SK-N-SH treated with all-trans-retinoic acid at 6 μM for 48 hours (cell line): Measurements from ENCODE around the gene YPEL3.

Experiments
- ATAC-seq: fragments of 200-7000 bp; cut with Tn5 transposase; 3 replicates; pipeline ENCODE4 v1.9.1; 2020; ENCODE audit warnings: mild to moderate bottlenecking, moderate library complexity
- CSDC2 ChIP-seq: fragments of 250-450 bp; sonication (Bioruptor Pico); IDR thresholded peaks from 2 replicates; pipeline ENCODE4 v1.5.0; 2020; ENCODE audit warnings: mild to moderate bottlenecking, moderate library complexity
- ESRRG ChIP-seq: fragments of 250-450 bp; sonication (Bioruptor Pico); IDR thresholded peaks from 2 replicates; pipeline ENCODE4 v1.6.1; 2021; ENCODE audit warnings: mild to moderate bottlenecking
- GLIS3 ChIP-seq: fragments of 250-450 bp; sonication (Bioruptor Pico); IDR thresholded peaks from 2 replicates; pipeline ENCODE4 v1.5.0; 2020; ENCODE audit warnings: mild to moderate bottlenecking, moderate library complexity
- ISL1 ChIP-seq: fragments of 250-450 bp; sonication (Bioruptor Pico); IDR thresholded peaks from 2 replicates; pipeline ENCODE4 v2.1.2; 2022; ENCODE audit warnings: mild to moderate bottlenecking, moderate library complexity
- RARB ChIP-seq: fragments of 250-450 bp; sonication (Bioruptor Pico); IDR thresholded peaks from 2 replicates; pipeline ENCODE4 v1.8.0; 2021; ENCODE audit warnings: mild to moderate bottlenecking, moderate library complexity
- SNAI2 ChIP-seq: fragments of 250-450 bp; sonication (Bioruptor Pico); IDR thresholded peaks from 2 replicates; pipeline ENCODE4 v1.5.0; 2020; ENCODE audit warnings: mild to moderate bottlenecking, moderate library complexity
- TOX ChIP-seq: fragments of 250-450 bp; sonication (Bioruptor Pico); IDR thresholded peaks from 2 replicates; pipeline ENCODE4 v1.8.0; 2021; ENCODE audit warnings: mild to moderate bottlenecking, moderate library complexity, borderline replicate concordance
- ZC3H10 ChIP-seq: fragments of 250-450 bp; sonication (Bioruptor Pico); IDR thresholded peaks from 2 replicates; pipeline ENCODE4 v1.5.1; 2021; ENCODE audit warnings: mild to moderate bottlenecking, moderate library complexity
- ZFP3 ChIP-seq: fragments of 250-450 bp; sonication (Bioruptor Pico); IDR thresholded peaks from 2 replicates; pipeline ENCODE4 v1.5.0; 2020; ENCODE audit warnings: mild to moderate bottlenecking, moderate library complexity
- ZFP30 ChIP-seq: fragments of 450-650 bp; formaldehyde crosslinking; IDR thresholded peaks from 2 replicates; pipeline ENCODE4 v1.5.0; 2022; ENCODE audit warnings: mild to moderate bottlenecking, moderate library complexity
- ZNF70 ChIP-seq: fragments of 450-650 bp; formaldehyde crosslinking; IDR thresholded peaks from 2 replicates; pipeline ENCODE4 v1.5.0; 2020; ENCODE audit warnings: mild to moderate bottlenecking, moderate library complexity
- ZNF8 ChIP-seq: fragments of 450-650 bp; formaldehyde crosslinking; IDR thresholded peaks from 2 replicates; pipeline ENCODE4 v1.5.0; 2020; ENCODE audit warnings: mild to moderate bottlenecking, moderate library complexity
- TF ChIP-seq, protein P1 (sequence below): fragments of 250-450 bp; sonication (Bioruptor Pico); IDR thresholded peaks from 2 replicates; pipeline ENCODE4 v1.5.0; 2020; ENCODE audit warnings: mild to moderate bottlenecking, moderate library complexity
- TF ChIP-seq, protein P2 (sequence below): fragments of 250-450 bp; sonication (Bioruptor Pico); IDR thresholded peaks from 2 replicates; pipeline ENCODE4 v1.8.0; 2021; ENCODE audit warnings: low read depth, mild to moderate bottlenecking, moderate library complexity, borderline replicate concordance
- TF ChIP-seq, protein P3 (sequence below): fragments of 250-450 bp; sonication (Bioruptor Pico); IDR thresholded peaks from 2 replicates; pipeline ENCODE4 v1.5.1; 2020; ENCODE audit warnings: low read depth, mild to moderate bottlenecking, moderate library complexity
- TF ChIP-seq, protein P4 (sequence below): fragments of 250-450 bp; sonication (Bioruptor Pico); IDR thresholded peaks from 2 replicates; pipeline ENCODE4 v1.5.1; 2021; ENCODE audit warnings: mild to moderate bottlenecking, moderate library complexity
- TF ChIP-seq, protein P5 (sequence below): fragments of 250-450 bp; sonication (Bioruptor Pico); IDR thresholded peaks from 2 replicates; pipeline ENCODE4 v1.8.0; 2020; ENCODE audit warnings: mild to moderate bottlenecking, moderate library complexity, borderline replicate concordance

Gene YPEL3

DNA sequence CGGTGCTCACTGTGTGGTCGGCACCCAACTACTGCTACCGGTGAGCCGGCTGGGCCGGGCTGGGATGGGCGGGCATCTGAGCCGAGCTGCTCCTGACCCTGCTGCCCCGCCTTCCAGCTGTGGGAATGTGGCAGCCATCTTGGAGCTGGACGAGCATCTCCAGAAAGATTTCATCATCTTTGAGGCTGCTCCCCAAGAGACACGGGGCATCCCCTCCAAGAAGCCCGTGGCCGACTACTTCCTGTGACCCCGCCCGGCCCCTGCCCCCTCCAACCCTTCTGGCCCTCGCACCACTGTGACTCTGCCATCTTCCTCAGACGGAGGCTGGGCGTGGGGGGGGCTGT lies 11.2 kb downstream of the YPEL3 start (continued):
- TF ChIP-seq, protein P1, sequence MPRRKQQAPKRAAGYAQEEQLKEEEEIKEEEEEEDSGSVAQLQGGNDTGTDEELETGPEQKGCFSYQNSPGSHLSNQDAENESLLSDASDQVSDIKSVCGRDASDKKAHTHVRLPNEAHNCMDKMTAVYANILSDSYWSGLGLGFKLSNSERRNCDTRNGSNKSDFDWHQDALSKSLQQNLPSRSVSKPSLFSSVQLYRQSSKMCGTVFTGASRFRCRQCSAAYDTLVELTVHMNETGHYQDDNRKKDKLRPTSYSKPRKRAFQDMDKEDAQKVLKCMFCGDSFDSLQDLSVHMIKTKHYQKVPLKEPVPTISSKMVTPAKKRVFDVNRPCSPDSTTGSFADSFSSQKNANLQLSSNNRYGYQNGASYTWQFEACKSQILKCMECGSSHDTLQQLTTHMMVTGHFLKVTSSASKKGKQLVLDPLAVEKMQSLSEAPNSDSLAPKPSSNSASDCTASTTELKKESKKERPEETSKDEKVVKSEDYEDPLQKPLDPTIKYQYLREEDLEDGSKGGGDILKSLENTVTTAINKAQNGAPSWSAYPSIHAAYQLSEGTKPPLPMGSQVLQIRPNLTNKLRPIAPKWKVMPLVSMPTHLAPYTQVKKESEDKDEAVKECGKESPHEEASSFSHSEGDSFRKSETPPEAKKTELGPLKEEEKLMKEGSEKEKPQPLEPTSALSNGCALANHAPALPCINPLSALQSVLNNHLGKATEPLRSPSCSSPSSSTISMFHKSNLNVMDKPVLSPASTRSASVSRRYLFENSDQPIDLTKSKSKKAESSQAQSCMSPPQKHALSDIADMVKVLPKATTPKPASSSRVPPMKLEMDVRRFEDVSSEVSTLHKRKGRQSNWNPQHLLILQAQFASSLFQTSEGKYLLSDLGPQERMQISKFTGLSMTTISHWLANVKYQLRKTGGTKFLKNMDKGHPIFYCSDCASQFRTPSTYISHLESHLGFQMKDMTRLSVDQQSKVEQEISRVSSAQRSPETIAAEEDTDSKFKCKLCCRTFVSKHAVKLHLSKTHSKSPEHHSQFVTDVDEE (CRISPR knock-in tag) = no peak
- no peak for TF ChIP-seq ZNF8 (CRISPR knock-in tag)

DNA sequence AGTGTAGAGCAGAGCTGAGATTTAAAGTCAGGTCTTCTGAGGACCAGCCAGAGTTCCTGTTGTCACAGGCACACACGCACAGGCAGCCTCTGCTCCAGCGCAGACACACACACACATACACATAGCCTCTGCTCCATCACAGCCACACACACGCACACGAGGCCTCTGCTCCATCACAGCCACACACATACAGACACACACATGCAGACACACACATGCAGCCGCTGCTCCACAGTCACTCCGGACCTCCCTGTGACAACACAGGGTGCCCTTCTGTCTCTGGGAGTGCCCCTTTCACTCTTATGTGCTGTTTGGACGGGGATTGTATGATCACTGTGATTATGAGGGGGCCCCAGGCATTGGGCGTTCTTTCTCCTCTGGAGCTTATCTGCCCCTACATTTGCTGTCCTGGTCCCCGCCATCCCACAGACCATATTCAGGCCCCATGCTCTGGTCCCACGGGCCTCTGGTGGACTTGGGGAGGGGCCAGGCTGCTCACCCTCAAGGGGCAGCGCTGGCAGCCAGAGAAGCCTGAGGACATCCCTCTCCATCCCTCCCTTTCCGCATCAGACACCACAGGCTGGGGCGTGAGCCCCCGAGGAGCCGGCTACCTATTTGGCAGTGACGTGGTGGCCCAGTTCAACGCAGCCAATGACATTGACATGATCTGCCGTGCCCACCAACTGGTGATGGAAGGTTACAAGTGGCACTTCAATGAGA lies 11.8 kb downstream of the YPEL3 start:
- TF ChIP-seq ZNF70 (CRISPR knock-in tag) (no peak), ZFP3 (CRISPR knock-in tag) (no peak), ZNF8 (CRISPR knock-in tag) (no peak)
- no peak for ATAC-seq

DNA sequence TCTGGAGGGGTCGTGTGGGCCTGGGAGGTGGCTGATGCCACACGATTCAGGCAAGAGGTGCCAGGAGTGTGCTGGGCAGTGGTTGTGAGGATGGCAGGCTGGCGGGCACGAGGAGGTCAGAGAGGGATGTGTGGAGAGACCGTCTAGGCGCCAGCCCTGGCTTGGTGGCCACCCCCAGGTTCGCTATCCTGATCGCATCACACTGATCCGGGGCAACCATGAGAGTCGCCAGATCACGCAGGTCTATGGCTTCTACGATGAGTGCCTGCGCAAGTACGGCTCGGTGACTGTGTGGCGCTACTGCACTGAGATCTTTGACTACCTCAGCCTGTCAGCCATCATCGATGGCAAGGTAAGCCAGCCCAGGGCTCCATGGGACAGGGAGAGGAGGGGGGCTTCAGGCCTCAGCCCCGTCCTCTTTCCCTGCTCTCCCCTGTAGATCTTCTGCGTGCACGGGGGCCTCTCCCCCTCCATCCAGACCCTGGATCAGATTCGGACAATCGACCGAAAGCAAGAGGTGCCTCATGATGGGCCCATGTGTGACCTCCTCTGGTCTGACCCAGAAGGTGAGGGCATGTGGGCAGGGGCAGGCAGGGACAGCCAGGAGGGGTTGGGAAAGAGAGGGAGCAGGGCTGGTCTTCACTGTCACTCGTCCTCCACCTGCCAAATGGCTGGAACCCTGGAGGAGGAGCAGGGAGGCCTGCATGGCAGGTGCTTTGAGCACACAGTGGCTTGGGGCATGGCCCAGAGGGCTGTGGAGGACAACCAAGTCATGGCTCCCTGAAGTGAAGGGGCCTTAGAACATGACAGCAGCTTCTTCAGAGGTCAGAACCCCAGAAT lies 12.6 kb downstream of the YPEL3 start:
- TF ChIP-seq, protein P2, sequence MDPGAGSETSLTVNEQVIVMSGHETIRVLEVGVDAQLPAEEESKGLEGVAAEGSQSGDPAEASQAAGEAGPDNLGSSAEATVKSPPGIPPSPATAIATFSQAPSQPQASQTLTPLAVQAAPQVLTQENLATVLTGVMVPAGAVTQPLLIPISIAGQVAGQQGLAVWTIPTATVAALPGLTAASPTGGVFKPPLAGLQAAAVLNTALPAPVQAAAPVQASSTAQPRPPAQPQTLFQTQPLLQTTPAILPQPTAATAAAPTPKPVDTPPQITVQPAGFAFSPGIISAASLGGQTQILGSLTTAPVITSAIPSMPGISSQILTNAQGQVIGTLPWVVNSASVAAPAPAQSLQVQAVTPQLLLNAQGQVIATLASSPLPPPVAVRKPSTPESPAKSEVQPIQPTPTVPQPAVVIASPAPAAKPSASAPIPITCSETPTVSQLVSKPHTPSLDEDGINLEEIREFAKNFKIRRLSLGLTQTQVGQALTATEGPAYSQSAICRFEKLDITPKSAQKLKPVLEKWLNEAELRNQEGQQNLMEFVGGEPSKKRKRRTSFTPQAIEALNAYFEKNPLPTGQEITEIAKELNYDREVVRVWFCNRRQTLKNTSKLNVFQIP (CRISPR knock-in tag) = no peak
- TF ChIP-seq SNAI2 (CRISPR knock-in tag) = no peak
- TF ChIP-seq, protein P3, sequence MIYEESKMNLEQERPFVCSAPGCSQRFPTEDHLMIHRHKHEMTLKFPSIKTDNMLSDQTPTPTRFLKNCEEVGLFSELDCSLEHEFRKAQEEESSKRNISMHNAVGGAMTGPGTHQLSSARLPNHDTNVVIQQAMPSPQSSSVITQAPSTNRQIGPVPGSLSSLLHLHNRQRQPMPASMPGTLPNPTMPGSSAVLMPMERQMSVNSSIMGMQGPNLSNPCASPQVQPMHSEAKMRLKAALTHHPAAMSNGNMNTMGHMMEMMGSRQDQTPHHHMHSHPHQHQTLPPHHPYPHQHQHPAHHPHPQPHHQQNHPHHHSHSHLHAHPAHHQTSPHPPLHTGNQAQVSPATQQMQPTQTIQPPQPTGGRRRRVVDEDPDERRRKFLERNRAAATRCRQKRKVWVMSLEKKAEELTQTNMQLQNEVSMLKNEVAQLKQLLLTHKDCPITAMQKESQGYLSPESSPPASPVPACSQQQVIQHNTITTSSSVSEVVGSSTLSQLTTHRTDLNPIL (CRISPR knock-in tag) = no peak
- TF ChIP-seq, all 23 proteins: peak for 0

DNA sequence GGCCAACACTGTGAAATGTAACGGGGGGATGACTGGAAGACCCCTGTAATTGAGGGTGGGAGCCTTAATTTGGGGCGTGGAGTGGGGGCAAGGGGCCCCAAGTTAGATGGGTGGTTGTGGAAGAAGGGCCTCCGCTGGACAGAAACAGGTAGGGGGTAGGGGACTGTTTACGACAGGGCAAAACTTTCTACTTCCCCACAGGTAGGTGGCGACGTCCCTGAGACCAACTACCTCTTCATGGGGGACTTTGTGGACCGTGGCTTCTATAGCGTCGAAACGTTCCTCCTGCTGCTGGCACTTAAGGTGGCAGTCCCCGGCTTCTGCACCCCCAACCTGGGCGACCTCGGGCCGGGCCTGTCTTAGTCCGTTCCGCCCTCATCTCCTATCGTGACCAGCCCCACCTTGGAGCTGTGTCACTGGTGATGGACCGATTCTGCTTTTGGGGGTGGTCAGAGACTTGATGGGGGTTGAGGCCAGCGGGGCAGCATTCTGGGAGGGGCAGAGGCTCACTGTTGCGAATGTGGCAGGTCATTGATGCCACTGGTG lies 13.4 kb downstream of the YPEL3 start:
- ATAC-seq = no peak
- TF ChIP-seq, protein P4, sequence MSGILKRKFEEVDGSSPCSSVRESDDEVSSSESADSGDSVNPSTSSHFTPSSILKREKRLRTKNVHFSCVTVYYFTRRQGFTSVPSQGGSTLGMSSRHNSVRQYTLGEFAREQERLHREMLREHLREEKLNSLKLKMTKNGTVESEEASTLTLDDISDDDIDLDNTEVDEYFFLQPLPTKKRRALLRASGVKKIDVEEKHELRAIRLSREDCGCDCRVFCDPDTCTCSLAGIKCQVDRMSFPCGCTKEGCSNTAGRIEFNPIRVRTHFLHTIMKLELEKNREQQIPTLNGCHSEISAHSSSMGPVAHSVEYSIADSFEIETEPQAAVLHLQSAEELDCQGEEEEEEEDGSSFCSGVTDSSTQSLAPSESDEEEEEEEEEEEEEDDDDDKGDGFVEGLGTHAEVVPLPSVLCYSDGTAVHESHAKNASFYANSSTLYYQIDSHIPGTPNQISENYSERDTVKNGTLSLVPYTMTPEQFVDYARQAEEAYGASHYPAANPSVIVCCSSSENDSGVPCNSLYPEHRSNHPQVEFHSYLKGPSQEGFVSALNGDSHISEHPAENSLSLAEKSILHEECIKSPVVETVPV (CRISPR knock-in tag) = no peak
- TF ChIP-seq ZFP3 (CRISPR knock-in tag) = no peak
- no peak for TF ChIP-seq ZFP30
- no peak for TF ChIP-seq ESRRG

More for the DNA sequence above, 12.6 kb downstream of the YPEL3 start:
- no peak for ATAC-seq

DNA sequence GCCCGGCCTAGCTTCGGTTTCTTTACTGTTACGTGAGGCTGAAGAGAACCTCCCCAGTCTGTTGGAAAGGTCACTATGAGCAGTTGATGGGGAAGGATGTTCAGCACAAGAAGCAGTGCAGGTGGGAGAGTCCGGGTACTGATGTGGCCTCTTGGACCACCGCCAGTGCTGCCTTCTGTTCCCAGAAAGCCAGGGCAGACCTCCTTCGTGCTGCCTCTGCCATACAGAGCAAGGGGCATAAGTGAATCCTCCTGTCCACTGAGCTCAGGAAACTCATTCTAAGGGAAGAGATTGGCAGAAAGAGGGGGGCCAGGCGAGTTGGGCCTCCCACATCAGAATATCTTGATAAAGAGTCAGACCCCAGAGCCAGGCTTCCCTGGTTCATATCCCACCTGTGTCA lies 16.5 kb downstream of the YPEL3 start:
- ATAC-seq = no peak
- TF ChIP-seq ESRRG = no peak

DNA sequence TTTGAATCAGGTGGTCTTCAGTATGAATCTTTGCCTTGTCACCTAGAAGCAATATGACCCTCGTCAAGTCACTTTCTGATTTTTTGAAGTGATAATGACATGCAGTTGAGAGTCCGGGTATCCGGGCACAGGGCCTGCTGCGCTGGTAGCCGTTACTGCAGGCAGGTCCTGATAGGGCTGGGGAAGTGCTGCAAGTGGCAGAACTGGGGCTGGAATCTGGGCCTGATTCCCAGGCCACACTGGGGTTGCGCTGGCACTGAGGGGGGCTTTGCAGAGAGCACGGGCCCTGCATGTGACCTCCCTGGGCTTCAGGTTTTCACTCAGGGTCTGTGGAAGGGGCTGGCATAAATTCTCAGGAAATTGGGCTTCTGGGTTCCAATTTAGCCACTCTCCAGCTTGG lies 17.3 kb downstream of the YPEL3 start:
- ATAC-seq = no peak

More for the DNA sequence above, 17.3 kb downstream of the YPEL3 start:
- TF ChIP-seq ZNF70 (CRISPR knock-in tag) = no peak
- TF ChIP-seq, protein P3 (CRISPR knock-in tag) = no peak
- no peak for TF ChIP-seq ISL1 (CRISPR knock-in tag)
- no peak for TF ChIP-seq ZFP30
- TF ChIP-seq ZNF8 (CRISPR knock-in tag) = no peak
- no peak for TF ChIP-seq TOX
- no peak for TF ChIP-seq CSDC2
- no peak for TF ChIP-seq ZC3H10
- TF ChIP-seq, protein P5, sequence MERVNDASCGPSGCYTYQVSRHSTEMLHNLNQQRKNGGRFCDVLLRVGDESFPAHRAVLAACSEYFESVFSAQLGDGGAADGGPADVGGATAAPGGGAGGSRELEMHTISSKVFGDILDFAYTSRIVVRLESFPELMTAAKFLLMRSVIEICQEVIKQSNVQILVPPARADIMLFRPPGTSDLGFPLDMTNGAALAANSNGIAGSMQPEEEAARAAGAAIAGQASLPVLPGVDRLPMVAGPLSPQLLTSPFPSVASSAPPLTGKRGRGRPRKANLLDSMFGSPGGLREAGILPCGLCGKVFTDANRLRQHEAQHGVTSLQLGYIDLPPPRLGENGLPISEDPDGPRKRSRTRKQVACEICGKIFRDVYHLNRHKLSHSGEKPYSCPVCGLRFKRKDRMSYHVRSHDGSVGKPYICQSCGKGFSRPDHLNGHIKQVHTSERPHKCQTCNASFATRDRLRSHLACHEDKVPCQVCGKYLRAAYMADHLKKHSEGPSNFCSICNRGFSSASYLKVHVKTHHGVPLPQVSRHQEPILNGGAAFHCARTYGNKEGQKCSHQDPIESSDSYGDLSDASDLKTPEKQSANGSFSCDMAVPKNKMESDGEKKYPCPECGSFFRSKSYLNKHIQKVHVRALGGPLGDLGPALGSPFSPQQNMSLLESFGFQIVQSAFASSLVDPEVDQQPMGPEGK (CRISPR knock-in tag) = no peak
- TF ChIP-seq RARB (CRISPR knock-in tag) = no peak
- TF ChIP-seq, protein P1 (CRISPR knock-in tag) = no peak
- no peak for TF ChIP-seq GLIS3 (CRISPR knock-in tag)
